ENCODE data around the gene TRAK1.
"Not testable (repeated sequence)": the region's sequence is repeated elsewhere in the genome, so short reads cannot be mapped to it uniquely, and the experiment has no call there.

TRAK1 gene

DNA sequence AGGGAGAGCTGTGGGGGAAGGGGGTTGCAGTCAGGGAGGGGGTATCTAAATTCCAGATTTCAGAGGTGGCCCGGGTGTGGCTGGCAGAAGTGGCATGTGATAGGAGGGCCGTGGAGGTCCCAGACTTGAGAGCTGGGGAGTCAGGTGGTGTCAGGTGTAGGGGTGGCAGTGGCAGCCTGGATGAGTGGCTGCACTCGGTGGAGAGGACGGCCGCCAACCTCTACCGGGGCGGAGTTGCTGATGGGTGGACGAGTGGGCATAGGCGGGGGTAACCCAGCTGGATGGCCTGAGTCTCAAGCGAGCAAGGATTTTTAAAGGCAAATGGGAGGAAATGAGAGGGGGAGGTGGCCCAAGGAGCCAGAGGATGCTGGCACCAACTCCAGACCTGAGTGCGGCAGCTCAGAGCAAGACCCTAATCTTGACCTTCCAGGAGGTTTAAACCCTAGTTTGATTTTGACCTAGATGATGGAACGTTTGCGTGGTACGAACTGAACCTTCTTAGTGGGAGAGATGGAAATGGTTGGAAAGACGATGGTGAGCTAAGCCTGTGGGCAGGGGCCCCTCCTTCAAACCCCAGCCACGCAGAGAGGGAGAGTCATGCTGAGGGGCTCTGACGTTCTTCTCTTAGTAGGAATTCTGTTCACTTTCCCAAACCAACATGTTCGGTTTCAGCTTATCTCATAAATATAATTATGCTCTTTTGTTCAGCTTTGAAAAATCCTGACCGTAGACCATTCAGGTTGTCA, 8.0 kb downstream of the TRAK1 start:
- DNase-seq = no peak

DNA sequence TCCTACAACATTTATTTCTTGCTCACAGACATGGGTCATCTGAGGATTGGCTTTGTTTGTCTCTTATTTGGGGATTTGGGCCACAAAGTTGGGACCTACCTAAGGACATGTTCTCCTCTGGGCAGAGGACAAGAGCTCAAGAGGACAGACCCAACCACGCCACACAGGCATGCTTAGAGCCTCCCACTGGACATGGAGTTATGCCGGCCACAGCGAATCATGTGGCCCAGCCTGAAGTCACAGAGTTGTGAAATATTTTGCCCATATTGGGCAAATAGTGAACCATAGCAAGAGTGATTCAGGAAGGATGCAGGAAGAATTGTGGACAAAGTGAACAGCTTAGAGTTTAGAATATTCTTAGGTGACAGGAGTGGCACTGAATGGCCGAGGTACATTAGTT, 9.9 kb downstream of the TRAK1 start:
- no peak for DNase-seq

DNA sequence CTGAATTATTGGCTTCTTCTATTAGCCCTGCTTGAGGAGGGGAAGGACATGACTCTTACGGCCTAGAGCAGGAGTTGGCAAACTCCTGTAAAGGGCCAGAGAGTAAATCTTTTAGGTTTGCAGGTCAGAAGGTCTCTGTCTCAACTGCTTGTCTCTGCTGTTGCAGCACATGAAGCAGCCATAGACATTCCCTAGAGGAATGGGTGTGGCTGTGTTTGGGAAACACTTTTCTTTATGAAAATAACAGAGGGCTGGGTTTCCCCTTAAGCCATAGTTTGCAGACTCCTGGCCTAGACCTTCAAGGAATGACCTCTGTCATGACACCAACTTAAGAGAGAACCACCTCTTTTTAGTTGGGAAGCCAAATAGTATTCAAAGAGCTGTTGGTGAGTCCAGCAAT, 10.3 kb downstream of the TRAK1 start:
- no peak for DNase-seq

GRCh38 chr3:42102571-42102970, 11.4 kb downstream of the TRAK1 start:
- no peak for DNase-seq

DNA sequence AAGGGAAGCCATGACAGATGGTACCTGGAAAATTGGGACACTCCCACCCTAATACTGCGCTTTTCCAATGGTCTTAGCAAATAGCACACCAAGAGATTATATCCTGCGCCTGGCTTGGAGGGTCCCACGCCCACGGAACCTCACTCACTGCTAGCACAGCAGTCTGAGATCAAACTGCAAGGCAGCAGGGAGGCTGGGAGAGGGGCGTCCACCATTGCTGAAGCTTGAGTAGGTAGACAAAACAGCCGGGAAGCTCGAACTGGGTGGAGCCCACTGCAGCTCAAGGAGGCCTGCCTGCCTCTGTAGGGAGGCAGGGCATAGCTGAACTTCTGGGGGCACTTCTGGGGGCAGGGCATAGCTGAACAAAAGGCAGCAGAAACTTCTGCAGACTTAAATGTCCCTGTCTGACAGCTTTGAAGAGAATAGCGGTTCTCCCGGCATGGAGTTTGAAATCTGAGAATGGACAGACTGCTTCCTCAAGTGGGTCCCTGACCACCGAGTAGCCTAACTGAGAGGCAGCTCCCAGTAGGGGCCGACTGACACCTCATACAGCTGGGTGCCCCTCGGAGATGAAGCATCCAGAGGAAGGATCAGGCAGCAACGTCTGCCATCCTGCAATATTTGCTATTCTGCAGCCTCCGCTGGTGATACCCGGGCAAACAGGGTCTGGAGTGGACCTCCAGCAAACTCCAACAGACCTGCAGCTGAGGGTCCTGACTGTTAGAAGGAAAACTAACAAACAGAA, 12.9 kb downstream of the TRAK1 start:
- not testable (repeated sequence) for DNase-seq

DNA sequence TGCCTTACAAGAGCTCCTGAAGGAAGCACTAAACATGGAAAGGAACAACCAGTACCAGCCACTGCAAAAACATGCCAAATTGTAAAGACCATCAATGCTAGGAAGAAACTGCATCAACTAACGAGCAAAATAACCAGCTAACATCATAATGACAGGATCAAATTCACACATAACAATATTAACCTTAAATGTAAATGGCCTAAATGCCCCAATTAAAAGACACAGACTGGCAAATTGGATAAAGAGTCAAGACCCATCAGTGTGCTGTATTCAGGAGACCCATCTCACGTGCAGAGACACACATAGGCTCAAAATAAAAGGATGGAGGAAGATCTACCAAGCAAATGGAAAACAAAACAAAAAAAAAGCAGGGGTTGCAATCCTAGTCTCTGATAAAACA, 14.8 kb downstream of the TRAK1 start:
- DNase-seq = not testable (repeated sequence)

- no peak for DNase-seq
Measured at GRCh38 chr3:42106646-42107045, 15.5 kb downstream of the TRAK1 start.

GRCh38 chr3:42110631-42111030, 19.5 kb downstream of the TRAK1 start:
- DNase-seq = no peak

GRCh38 chr3:42114130-42114725, 23.1 kb downstream of the TRAK1 start:
- no peak for DNase-seq

GRCh38 chr3:42115215-42115614, 24.1 kb downstream of the TRAK1 start:
- no peak for DNase-seq

GRCh38 chr3:42115946-42116345, 24.8 kb downstream of the TRAK1 start:
- no peak for DNase-seq

- no peak for DNase-seq
Measured at GRCh38 chr3:42116466-42116865, 25.3 kb downstream of the TRAK1 start.

DNA sequence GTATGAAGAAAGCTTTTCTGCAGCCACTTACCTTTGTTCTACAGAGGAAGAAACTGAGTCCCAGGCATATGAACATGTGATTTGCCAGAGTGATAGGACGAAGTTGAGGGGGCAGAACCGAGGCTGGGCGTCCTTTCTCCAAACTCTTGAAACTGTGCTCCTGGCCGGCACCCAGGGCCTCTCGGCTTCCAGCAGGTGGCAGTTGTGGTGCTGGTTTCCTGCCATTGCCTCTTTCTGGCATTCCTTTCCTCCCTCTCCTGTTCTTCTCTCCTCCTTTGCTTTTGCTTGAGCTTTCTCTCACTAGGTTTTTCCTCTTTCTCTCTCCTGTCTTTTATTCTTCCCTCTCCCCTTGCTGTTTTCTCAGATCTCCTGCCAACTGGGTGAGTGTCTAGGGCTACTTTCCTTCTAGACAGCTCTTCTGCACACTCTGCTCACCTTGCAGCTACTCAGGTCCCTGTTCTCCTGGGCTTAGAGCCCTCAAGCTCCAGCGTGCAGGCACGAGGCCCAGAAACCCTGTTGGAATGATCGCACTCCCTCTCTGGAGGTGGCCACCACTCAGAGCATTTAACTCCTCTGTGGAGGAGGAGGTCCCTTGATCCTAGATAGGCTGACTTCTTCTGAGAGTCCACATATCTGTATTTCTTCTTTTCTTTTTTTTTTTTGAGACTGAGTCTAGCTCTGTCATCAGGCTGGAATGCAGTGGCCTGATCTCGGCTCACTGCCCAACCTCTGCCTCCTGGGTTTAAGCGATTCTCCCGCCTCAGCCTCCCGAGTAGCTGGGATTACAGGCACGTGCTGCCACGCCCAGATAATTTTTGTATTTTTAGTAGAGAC, 26.2 kb downstream of the TRAK1 start:
- no peak for DNase-seq

- DNase-seq = no peak
Measured at GRCh38 chr3:42118762-42119361, 27.7 kb downstream of the TRAK1 start.

- no peak for DNase-seq
Measured at GRCh38 chr3:42119561-42120355, 28.6 kb downstream of the TRAK1 start.

GRCh38 chr3:42120866-42121265, 29.7 kb downstream of the TRAK1 start:
- no peak for DNase-seq

DNA sequence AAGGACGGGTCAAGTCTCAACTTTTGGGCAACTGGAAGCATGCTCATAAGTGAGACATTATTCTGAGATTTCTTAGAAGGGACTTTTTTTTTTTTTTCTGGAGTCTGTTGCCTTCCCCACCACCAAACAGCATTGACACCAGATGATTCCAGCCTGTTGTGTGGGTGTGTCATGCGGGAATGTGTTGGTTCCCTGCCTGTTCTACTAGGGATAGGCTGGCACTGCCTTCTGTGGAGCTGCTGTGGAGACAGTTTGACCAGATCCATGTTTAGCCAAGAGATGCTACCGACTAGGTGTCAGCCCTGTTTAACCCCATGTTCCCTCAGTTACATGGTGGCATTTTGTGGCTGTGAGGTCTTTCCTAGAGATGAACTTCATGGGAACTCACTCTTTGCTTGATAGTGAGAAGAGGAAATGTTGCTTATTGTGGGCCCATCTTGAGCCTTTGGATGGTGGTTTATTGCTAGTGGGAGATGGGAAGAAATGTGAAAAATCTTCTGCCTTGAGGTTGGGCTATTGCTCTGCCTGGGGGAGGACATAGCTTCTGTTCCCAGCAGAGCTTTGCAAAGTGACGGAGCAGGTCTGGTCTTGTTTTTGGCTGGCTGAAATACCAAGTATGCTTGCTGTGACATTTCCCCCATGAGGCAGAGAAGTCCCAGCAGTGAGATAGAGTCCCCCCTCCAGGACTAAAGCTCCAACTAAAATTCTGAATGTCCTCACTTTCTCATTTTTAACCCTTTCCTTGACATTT, 31.3 kb downstream of the TRAK1 start:
- no peak for DNase-seq

DNA sequence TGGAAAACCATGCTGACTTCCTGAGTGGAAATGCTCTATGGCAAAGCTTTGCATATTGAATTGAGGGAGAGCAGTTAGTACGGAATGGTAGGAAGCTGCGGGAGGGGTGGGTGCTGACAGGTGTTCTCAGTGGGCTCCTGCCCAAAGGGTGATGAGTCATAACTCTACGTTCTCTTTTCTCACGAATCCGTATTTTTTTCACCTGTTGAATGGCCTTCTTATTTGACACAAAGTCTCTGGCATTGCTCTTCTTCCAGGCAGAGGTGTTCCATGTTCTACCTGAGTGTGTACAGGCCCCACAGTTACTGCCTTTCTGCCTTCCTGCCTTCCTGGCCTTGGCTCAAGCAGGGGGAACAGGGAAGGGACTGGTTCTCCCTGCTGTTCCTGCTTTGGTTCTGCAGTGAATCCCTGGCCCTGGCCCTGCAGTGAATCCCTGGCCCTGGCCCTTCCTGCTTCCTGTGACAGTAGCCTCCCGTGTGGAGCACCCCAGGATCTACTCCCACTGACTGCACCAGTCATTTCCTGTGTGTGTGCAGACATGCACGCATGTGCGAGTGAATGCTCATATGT, 31.9 kb downstream of the TRAK1 start:
- no peak for DNase-seq

GRCh38 chr3:42123824-42124658, 32.9 kb downstream of the TRAK1 start:
- DNase-seq = no peak

DNA sequence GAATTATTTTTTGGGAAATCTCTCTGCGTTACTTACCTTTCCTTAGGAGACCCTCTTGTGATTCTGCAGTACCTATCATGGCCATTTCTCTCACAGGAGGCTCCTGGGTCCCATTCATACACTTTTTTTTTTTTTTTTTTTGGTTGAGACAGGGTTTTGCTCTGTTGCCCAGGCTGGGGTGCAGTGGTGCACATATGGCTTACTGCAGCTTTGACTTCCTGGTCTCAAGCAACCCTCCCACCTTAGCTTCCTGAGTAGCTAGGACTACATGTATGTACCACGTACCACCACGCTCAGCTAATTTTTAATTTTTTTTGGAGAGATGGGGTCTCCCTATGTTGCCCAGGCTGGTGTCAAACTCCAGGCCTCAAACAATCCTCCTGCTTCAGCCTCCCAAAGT, 36.1 kb downstream of the TRAK1 start:
- no peak for DNase-seq
